ENCODE results near the gene ACAD10. TPM values are rescaled to one million over a fixed set of nuclear protein-coding genes. Genes with fewer than 3 reads are reported as not detected.
"Not testable (repeated sequence)": the region's sequence is repeated elsewhere in the genome, so short reads cannot be mapped to it uniquely, and the experiment has no call there.

ACAD10 gene
- total and polyA plus RNA-seq, 7 donors = 6.0 to 20.2 (median 10.9) TPM

GRCh38 chr12:111642681-111643426, 43.0 kb upstream of the ACAD10 start:
- no peak for TF ChIP-seq CTCF (IDR thresholded peaks at IDR 0.05)

GRCh38 chr12:111643427-111643826, 42.4 kb upstream of the ACAD10 start:
- DNase-seq = no peak
- no peaks in the 10 kb centered on the region for H3K9me3 ChIP-seq
- ATAC-seq = no peak
- no peak overlapping the region for H3K27ac ChIP-seq
- H3K4me1 ChIP-seq = no peaks in the 10 kb centered on the region
- no peaks in the 10 kb centered on the region for H3K27me3 ChIP-seq (ENCODE audit: insufficient read depth in 3 of 3, low read length in 2 of 3)
- H3K36me3 ChIP-seq (ENCODE audit: insufficient read depth in 1 of 2, low read depth in 1 of 2) = peaks cover 9 to 85% of the 10 kb centered on the region in 2 donors
- 48 to 54% (median 50%) methylated on average over 3 of the region's 3 CpGs for WGBS, 3 donors
- intact Hi-C loops (cut with DNase I) = no loop called here
- TF ChIP-seq CTCF (IDR thresholded peaks at IDR 0.05) = no peak
- H3K4me3 ChIP-seq = no peak overlapping the region

More at GRCh38 chr12:111642681-111643426, 43.0 kb upstream of the ACAD10 start:
- H3K4me3 ChIP-seq = no peak overlapping the region
- no peak overlapping the region for H3K27ac ChIP-seq
- H3K9me3 ChIP-seq = no peaks in the 10 kb centered on the region
- ATAC-seq = no peak
- peaks cover 9 to 84% of the 10 kb centered on the region in 2 donors for H3K36me3 ChIP-seq (ENCODE audit: insufficient read depth in 1 of 2, low read depth in 1 of 2)
- intact Hi-C loops (cut with DNase I) = no loop called here
- 66 to 70% (median 69%) methylated on average over 4 of the region's 4 CpGs for WGBS, 3 donors
- no peak for DNase-seq
- no peaks in the 10 kb centered on the region for H3K4me1 ChIP-seq
- H3K27me3 ChIP-seq (ENCODE audit: insufficient read depth in 3 of 3, low read length in 2 of 3) = no peaks in the 10 kb centered on the region

GRCh38 chr12:111645433-111645832, 40.4 kb upstream of the ACAD10 start:
- WGBS, 3 donors = 97 to 99% (median 97%) methylated on average over 5 of the region's 5 CpGs
- no peak for DNase-seq
- no peak overlapping the region for H3K4me3 ChIP-seq
- no peaks in the 10 kb centered on the region for H3K4me1 ChIP-seq
- H3K27me3 ChIP-seq (ENCODE audit: insufficient read depth in 3 of 3, low read length in 2 of 3) = no peaks in the 10 kb centered on the region
- H3K9me3 ChIP-seq = no peaks in the 10 kb centered on the region
- peaks cover 9 to 98% of the 10 kb centered on the region in 2 donors for H3K36me3 ChIP-seq (ENCODE audit: insufficient read depth in 1 of 2, low read depth in 1 of 2)
- no peak for TF ChIP-seq CTCF (IDR thresholded peaks at IDR 0.05)
- no peak overlapping the region for H3K27ac ChIP-seq
- ATAC-seq = no peak
- intact Hi-C loops (cut with DNase I) = no loop called here

GRCh38 chr12:111650912-111651311, 34.9 kb upstream of the ACAD10 start:
- no peak for ATAC-seq
- intact Hi-C loops (cut with DNase I) = no loop called here
- 93 to 95% (median 93%) methylated on average over 7 of the region's 7 CpGs for WGBS, 3 donors
- no peak overlapping the region for H3K27ac ChIP-seq
- no peaks in the 10 kb centered on the region for H3K4me1 ChIP-seq
- no peak for TF ChIP-seq CTCF (IDR thresholded peaks at IDR 0.05)
- no peaks in the 10 kb centered on the region for H3K9me3 ChIP-seq
- H3K4me3 ChIP-seq = no peak overlapping the region
- H3K36me3 ChIP-seq (ENCODE audit: insufficient read depth in 1 of 2, low read depth in 1 of 2) = peaks cover 6 to 98% of the 10 kb centered on the region in 2 donors
- H3K27me3 ChIP-seq (ENCODE audit: insufficient read depth in 3 of 3, low read length in 2 of 3) = no peaks in the 10 kb centered on the region
- DNase-seq = no peak

GRCh38 chr12:111652530-111652929, 33.3 kb upstream of the ACAD10 start:
- H3K4me3 ChIP-seq; H3K4me1 ChIP-seq; ATAC-seq; DNase-seq; H3K9me3 ChIP-seq; intact Hi-C loops (cut with DNase I); H3K27ac ChIP-seq; H3K27me3 ChIP-seq (ENCODE audit: insufficient read depth in 3 of 3, low read length in 2 of 3): not testable (repeated sequence)
- H3K36me3 ChIP-seq (ENCODE audit: insufficient read depth in 1 of 2, low read depth in 1 of 2) = peaks cover 3 to 98% of the 10 kb centered on the region in 2 donors
- WGBS, 3 donors = 90 to 93% (median 92%) methylated on average over 9 of the region's 9 CpGs

Measured in psoas muscle (tissue), 8 donors.